ENCODE measurements around the gene ARID1B.

ARID1B gene

GRCh38 chr6:157107915-157108651 is 330.9 kb downstream of the ARID1B start (continued):
- peak; percentile 95 for TF ChIP-seq PRDM6 (tag by site-specific recombination; IDR thresholded peaks at IDR 0.05)
- no peak for TF ChIP-seq ZNF701 (tag by site-specific recombination; IDR thresholded peaks at IDR 0.05)
- TF ChIP-seq SP2 (tag by site-specific recombination; IDR thresholded peaks at IDR 0.05) = no peak
- TF ChIP-seq SALL2 (tag by site-specific recombination; IDR thresholded peaks at IDR 0.05; ENCODE audit: borderline replicate concordance) = no peak
- TF ChIP-seq ZNF76 (tag by site-specific recombination; IDR thresholded peaks at IDR 0.05; ENCODE audit: borderline replicate concordance, low read depth) = no peak
- TF ChIP-seq ZEB2 (tag by site-specific recombination; IDR thresholded peaks at IDR 0.05) = 0 out of 2 replicates have a peak, but pooled peaks have one; percentile 47
- TF ChIP-seq ZNF629 (tag by site-specific recombination; IDR thresholded peaks at IDR 0.05) = peak; percentile 90
- no peak for TF ChIP-seq PBX3 (CRISPR knock-in tag; IDR thresholded peaks at IDR 0.05)
- TF ChIP-seq SETDB1 (IDR thresholded peaks at IDR 0.05; ENCODE audit: insufficient read length, low read length) = peak; percentile 16
- no peak for TF ChIP-seq ZNF621 (tag by site-specific recombination; IDR thresholded peaks at IDR 0.05)
- no peak for TF ChIP-seq ZNF488 (tag by site-specific recombination; IDR thresholded peaks at IDR 0.05)
- TF ChIP-seq ZSCAN23 (tag by site-specific recombination; IDR thresholded peaks at IDR 0.05) = no peak
- TF ChIP-seq TSHZ1 (tag by site-specific recombination; IDR thresholded peaks at IDR 0.05; ENCODE audit: borderline replicate concordance) = peak; percentile 38; the same call in 1 of the 2 replicates
- TF ChIP-seq ZNF37A (tag by site-specific recombination; IDR thresholded peaks at IDR 0.05) = no peak
- no peak for TF ChIP-seq ZNF585B (tag by site-specific recombination; IDR thresholded peaks at IDR 0.05)
- TF ChIP-seq FEZF1 (tag by site-specific recombination; IDR thresholded peaks at IDR 0.05) = peak; percentile 85
- peak; percentile 67; the same call in 1 of the 2 replicates for TF ChIP-seq GLI2 (tag by site-specific recombination; IDR thresholded peaks at IDR 0.05; ENCODE audit: borderline replicate concordance, low read depth)
- no peak for TF ChIP-seq ZSCAN5A (tag by site-specific recombination; IDR thresholded peaks at IDR 0.05)
- TF ChIP-seq PRDM1 (tag by site-specific recombination; IDR thresholded peaks at IDR 0.05) = 0 out of 2 replicates have a peak, but pooled peaks have one; percentile 13
- TF ChIP-seq ZNF571 (tag by site-specific recombination; IDR thresholded peaks at IDR 0.05) = no peak
- TF ChIP-seq ZBTB44 (tag by site-specific recombination; IDR thresholded peaks at IDR 0.05) = peak; percentile 97
- TF ChIP-seq ZNF391 (tag by site-specific recombination; IDR thresholded peaks at IDR 0.05; ENCODE audit: borderline replicate concordance, low read depth) = no peak
- no peak for TF ChIP-seq ZBTB10 (tag by site-specific recombination; IDR thresholded peaks at IDR 0.05)
- 0 out of 2 replicates have a peak, but pooled peaks have one; percentile 42 for TF ChIP-seq ZNF423 (tag by site-specific recombination; IDR thresholded peaks at IDR 0.05)

All from HEK293 (cell line).